UCSD-AML1 (cell line): ENCODE data around the gene LSR.
A peak's percentile ranks its signal among the peaks of the same experiment; 100 is the strongest.

Source experiments
- DNase-seq: peaks from one replicate; lab custom pipeline; 2025; ENCODE audit not compliant: unreplicated experiment; lab: John Stamatoyannopoulos, UW

LSR gene

DNA sequence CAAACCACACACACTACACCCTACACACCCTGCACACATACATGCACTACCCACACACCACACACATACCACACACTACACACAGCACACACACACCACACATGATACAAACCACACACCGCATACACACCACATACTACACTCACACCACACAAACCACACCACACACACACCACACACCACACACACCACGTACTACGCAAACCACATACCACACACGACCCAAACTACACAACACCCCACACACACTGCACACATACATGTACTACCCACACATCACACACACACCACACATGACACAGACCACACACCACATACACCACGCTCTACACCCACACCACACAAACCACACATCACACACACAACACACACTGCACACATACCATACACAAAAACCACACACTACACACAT, 49.8 kb downstream of the LSR start:
- no peak for DNase-seq

DNA sequence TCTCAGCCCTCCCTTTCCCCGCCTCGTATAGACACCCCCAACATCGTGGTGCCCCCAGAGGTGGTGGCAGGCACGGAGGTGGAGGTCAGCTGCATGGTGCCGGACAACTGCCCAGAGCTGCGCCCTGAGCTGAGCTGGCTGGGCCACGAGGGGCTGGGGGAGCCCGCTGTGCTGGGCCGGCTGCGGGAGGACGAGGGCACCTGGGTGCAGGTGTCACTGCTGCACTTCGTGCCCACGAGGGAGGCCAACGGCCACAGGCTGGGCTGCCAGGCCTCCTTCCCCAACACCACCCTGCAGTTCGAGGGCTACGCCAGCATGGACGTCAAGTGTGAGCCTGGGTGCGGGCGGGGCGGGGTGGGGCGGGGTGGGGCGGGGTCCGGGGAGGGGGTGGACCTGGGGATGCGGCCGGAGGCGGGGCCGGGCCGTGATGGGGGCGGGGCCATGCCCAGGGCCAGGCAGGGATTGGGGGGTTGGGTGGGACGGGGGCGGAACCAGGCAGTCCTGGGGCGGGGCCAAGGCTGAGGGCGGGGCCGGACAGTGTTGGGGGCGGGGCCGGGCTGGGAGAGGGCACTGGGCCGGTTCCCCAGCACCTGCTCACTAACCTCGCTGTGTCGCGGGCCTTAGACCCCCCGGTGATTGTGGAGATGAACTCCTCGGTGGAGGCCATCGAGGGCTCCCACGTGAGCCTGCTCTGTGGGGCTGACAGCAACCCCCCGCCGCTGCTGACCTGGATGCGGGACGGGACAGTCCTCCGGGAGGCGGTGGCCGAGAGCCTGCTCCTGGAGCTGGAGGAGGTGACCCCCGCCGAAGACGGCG, 50.9 kb downstream of the LSR start:
- no peak for DNase-seq

DNA sequence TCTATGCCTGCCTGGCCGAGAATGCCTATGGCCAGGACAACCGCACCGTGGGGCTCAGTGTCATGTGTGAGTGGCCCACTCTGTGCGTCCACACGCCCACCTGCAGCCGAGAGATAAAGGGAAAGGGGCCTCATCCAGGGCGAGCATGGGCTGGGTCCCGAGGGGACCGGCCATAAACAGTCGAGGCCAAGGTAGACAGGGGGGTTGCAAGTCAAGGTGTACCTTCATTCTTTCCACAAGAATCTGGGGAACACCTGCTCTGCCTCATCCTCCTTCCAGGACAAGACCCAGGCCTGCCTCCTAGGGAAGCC, 51.5 kb downstream of the LSR start:
- no peak for DNase-seq

DNA sequence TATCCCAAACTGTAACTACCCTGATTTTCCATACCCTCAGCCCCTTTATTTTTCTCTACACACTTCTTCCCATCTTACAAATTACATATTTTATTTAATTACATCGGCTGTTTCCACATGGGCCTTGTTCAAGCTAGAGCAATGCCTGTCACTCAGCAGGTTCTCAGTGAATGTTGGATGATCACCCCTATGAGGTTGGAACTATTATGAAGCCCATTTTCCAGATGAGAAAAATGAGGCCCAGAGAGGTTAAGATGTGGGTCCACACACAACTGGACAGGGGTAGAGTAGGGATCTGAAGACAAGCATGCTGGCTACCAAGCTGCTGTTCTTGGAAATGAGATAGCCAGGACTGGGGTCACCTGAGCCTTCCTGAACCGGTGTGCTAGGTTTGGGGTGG, 53.2 kb downstream of the LSR start:
- DNase-seq = no peak

- DNase-seq = no peak
These were observed 53.6 kb downstream of the LSR start for GRCh38 chr19:35302446-35302845.

GRCh38 chr19:35303357-35303915, 54.6 kb downstream of the LSR start:
- no peak for DNase-seq

- DNase-seq = no peak
These were observed 55.2 kb downstream of the LSR start for GRCh38 chr19:35304036-35304435.

DNA sequence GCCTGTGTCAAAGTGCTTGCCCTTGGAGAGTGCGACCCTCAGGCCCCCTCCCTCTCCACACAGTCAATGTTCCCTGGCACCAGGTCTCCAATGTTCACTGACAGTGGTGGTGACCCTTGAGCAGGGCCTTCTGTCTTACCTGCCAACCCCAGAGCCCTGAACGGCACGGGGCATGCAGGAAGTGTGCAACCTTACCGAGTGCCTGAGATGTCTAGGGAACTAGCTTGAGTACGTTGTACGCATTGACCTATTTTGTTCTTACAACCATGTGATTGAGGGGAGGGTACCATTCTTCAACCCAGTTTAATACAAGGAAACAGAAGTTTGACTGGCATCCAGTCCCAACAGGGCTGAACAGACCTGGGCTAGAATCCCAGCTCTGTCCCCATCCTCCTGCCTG, 56.4 kb downstream of the LSR start:
- DNase-seq = no peak

DNA sequence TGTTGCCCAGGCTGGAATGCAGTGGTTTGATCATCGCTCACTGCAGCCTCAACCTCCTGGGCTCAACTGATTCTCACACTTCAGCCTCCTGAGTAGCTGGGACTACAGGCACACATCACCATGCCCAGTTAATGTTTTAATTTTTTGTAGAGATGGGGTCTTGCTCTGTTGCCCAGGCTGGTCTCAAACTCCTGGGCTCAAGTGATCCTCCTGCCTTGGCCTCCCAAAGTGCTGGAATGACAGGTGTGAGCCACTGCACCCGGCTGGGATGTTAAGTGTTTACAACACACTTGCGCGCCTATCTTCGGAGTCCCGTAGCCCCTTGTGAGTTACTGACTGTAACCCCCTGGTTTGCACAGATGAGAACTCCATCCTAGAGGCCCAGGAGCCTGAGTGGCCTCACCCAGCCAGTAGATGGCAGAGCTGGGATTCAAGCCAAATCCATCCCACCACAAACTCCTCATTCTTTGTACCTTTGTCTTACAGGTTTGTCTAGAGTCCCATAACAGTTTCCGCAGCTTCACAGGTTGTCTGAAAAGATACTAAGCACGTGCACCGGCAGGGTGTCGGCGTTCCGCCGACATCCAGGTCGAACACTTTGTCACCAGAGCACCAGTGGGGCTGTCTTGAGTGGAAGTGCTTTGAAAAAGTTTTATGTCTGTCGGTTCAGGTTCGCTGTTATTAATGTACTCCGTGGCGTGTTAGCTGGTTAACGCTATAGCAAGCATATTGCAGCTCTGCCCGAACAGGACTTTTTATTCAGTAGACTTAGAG, 57.9 kb downstream of the LSR start:
- peak; percentile 31 for DNase-seq

GRCh38 chr19:35307931-35308330, 59.1 kb downstream of the LSR start:
- DNase-seq = no peak

DNA sequence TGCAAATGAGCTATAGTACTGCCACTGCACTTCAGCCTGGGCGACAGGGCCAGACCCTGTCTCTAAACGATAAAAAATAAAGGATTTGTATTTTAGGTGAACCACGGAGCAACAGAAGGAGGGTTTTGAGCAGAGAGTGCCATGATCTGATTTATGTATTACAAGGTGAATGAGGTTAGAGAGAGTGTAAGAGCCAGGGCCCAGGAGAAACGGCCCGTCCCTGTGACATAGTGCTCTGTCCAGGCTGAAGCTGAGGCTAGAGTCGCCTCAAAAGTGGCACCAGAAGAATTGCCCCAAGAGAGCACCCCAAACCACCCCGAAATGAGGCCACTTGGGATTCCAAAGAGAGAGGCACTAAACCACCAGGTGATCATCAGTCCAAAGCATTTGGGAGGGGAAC, 60.1 kb downstream of the LSR start:
- DNase-seq = no peak

- DNase-seq = no peak
These were observed 60.9 kb downstream of the LSR start for GRCh38 chr19:35309481-35310279.

GRCh38 chr19:35310331-35310730, 61.5 kb downstream of the LSR start:
- no peak for DNase-seq

DNA sequence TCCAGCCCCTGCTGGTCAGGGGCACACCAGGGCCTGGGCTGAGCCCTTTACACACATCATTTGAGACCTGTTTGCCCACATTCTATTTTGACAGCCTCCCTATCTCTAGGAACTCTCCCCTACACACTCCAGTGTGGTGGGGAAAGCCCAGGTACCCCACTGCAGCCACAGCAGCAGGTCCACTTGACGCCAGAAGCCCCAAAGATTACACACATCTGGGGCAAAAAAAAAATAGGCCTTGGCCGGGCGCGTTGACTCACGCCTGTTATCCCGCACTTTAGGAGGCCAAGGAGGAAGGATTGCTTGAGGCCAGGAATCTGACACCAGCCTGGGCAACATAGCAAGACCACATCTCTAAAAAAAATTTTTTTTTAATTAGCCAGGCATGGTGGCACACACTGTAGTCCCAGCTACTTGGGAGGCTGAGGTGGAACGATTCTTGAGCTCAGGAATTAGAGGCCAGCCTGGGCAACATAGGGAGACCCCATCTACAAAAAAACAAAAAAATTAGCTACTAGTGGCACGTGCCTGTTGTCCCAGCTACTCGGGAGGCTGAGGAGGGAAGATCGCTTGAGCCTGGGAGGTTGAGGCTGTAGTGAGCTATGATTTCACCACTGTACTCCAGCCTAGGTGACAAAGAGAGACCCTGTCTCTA, 62.1 kb downstream of the LSR start:
- no peak for DNase-seq

GRCh38 chr19:35311901-35312665, 63.3 kb downstream of the LSR start:
- no peak for DNase-seq

GRCh38 chr19:35313587-35313986, 64.8 kb downstream of the LSR start:
- DNase-seq = no peak

DNA sequence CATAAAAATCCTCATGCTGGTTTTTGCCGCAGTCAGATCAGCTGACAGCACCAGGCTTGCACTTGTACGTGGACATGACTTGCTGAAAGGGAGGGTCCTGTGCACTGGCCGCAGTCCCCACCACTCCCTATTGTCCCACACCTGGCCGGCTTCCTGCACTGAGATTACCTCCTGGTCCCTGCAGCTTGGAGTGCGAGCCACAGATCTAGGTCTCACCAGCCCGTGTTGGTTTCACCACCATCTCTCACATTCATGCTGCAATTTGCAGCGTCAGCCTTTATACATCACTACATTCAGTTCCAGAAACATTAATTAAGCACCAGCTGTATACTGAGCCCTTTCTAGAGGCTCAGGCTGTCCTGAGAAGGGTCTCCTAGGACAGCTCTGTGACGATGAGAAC, 65.2 kb downstream of the LSR start:
- DNase-seq = no peak

- DNase-seq = no peak
These were observed 66.2 kb downstream of the LSR start for GRCh38 chr19:35314858-35315470.

- DNase-seq = no peak
These were observed 67.1 kb downstream of the LSR start for GRCh38 chr19:35315883-35316282.

GRCh38 chr19:35316560-35316959, 67.8 kb downstream of the LSR start:
- no peak for DNase-seq
